ENCODE data around the gene ADAP1.

GRCh38 chr7:984361-985126, 30.1 kb upstream of the ADAP1 start:
- no peak for TF ChIP-seq CTCF (IDR thresholded peaks at IDR 0.05)
- no peak for TF ChIP-seq POLR2A (IDR thresholded peaks at IDR 0.05)

All from gastroesophageal sphincter (tissue), 3 donors.